Measurements from ENCODE around the gene ARHGEF10L.

Gene ARHGEF10L

DNA sequence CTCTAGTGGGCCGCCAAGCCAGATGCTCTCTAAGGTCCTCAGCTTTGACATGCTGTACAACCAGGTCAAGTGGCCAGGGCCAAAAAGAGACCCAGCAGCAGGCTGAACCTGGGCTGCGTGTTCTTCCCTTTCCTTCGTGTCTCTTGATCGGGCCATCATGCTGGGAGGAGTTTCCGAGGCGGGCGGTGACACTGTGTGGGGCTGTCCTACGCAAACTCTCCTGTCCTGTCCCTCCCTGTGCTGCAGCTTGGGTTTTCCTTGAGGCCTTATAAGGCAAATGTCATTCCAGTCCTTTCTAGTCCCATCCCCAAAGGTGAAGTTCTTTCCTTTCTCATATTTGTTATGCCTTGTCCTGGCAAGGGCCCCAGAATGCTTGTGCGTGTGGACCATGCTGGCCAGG, 56.7 kb downstream of the ARHGEF10L start:
- DNase-seq = peak in 1 of 3 experiments; percentile 34

DNA sequence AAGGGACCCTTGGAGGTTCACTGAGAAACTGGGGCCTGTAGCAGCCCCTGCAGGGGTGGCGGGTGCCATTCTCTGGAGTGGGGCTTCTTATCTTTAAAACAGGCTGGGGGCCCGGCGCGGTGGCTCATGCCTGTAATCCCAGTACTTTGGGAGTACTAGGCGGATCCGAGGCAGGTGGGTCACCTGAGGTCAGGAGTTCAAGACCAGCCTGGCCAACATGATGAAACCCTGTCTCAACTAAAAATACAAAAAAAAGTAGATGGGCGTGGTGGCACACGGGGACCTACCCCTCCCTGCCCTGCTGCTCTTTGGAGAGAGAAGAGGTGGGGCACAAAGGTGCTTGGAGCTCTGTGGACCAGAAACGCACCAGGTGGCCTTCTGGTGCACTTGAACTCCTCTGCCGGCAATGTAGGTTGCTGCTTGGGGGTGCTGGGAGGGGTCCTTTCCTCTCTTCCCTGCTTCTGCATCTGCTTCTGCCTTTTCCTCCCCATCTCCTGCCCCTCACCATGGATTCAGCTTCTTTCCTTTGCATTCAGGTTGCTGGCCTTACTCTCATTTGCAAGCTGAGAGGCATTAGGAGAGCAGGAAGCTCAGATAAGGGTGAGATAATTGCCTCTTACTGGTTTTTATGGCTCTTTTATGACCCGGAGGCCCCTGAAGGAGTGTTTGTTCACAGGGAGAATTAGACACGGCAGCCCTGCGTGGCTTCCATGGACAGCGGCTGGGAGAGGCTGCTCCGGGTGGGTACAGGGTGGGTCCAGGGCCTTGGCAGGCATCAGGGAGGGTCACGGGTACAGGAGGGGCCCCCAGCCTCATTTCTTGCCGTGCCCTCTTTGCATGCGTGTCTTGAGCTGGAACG, 57.4 kb downstream of the ARHGEF10L start:
- DNase-seq = peak; percentile 82 to 97 (median 94)

DNA sequence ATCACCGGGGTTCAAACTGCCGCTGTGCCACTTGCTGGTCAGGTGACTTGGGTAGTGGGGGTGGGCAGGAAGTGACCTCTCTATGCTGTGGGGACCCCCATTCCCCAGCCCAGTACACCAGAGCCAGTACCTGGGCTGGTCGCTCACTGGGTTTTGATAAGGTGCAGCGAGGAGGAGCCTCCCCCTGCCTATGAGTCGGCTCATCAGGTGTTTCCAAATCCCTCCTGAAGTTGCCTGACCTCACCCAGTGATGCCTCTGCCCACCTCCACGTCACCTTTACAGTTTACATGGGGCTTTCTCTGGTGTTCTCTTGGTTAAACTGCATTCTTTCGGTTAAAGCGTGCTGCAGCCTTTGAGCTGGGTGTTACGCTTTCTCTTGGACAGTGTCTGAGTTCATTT, 58.2 kb downstream of the ARHGEF10L start:
- peak in 1 of 3 experiments; percentile 60 for DNase-seq

DNA sequence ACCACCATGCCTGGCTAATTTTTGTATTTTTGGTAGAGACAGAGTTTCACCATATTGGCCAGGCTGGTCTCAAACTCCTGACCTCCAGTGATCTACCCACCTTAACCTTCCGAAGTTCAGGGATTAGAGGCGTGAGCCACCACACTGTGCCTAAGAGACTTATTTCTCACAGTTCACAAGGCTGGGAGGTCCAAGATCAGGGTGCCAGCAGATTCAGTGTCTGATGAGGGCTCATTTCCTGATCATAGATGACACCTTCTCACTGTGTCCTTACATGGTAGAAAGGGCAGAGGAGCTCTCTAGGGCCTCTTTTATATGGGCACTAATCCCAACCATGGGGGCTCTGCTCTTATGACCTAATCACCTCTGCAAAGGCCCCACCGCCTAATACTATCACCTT, 58.8 kb downstream of the ARHGEF10L start:
- DNase-seq = no peak

DNA sequence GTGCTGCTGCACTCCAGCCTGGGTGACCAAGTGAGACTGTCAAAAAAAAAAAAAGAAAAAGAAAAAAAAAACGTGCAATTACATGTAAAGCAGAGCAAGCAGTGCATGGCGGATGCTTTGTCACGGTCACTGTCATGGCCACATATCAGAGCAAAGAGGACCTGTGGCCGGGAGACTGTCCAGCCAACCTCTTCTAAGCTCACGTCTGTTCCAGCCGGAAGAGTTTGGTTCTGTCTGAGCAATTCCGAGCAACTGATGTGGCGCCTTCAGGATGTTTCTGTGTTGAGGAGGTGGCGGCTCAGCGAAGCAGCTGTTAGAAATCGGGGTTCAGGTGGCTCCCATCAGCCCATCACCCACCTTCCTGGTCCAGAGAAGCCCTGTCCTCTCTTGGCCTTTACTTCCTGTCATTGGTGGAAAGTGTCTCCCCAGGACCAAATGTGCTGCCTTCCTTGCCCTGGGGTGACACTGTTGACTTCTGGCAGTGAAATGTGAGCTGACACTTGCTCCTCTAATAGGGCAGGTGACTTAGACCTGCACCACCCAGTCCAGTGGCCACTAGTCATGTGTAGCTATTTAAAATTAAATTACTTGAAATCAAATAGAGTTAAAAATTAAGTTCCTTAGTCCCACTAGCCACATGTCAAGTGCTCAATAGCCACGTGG, 59.9 kb downstream of the ARHGEF10L start:
- no peak for DNase-seq

DNA sequence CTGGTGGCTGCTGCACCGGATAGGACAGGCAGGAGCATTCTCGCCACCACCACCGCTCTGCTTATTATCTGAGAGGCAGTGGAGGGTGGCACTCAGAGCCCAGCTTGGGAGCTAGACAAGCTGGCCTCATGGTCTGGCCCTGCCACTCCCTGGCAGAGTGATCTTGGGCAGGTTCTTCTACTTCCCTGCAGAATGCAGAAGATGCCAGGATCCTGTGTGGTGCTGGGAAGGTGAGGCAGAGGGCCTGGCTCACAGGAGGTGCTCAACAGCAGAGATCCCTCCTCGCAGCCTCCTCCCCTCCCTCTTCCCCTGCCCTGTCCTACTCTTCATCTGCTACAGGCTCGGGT, 60.4 kb downstream of the ARHGEF10L start:
- DNase-seq = no peak

DNA sequence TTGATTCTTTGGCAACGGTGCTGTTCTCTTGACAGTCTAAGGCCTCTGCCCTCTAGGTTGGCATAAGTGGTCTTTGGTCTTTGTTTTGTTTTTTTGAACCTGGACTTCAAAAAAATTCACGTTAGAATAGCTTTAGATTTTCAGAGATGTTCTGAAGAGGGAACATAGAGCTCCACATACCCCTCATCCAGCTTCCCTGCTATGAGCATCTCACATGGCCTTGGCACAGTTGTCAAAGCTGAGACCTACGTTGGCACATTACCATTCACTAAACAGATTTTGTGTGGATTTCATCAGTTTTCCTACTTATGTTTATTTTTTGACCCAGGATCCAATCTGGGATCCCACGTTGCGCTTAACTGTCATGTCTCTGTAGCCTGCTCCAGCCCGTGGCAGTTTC, 60.8 kb downstream of the ARHGEF10L start:
- DNase-seq = no peak

DNA sequence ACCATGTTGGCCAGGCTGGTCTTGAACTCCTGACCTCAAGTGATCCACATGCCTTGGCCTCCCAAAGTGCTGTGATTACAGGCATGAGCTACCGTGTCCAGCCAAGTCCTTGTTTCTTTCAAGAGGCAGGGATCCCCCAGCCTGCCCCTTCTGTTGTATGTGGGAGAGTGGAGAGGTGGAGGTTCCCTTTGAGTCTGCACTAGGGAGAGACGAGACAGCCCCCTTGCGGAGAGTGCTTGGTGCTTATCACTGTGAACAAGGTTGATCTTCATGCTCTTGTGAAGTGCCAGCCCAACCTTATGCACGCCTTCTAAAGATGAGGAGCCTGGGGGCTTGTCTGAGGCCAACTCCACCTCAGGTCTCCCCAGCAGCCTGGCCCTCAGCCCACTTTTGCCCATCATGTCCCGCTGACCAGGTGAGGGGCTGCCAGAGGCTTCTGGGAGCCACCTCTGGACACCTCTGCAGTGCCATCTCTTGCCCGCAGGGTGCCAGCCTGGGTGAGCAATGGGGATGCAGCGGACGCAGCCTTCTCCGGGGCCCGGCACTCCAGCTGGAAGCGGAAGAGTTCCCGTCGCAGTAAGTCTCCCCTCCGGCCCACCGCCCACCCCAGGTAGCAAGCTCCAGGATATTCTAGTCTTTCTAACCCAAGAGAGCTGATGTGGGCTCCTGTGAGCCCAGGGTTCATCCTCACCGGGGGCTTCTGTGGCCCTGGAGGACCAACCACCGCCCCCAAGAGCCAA, 62.3 kb downstream of the ARHGEF10L start:
- DNase-seq = no peak

DNA sequence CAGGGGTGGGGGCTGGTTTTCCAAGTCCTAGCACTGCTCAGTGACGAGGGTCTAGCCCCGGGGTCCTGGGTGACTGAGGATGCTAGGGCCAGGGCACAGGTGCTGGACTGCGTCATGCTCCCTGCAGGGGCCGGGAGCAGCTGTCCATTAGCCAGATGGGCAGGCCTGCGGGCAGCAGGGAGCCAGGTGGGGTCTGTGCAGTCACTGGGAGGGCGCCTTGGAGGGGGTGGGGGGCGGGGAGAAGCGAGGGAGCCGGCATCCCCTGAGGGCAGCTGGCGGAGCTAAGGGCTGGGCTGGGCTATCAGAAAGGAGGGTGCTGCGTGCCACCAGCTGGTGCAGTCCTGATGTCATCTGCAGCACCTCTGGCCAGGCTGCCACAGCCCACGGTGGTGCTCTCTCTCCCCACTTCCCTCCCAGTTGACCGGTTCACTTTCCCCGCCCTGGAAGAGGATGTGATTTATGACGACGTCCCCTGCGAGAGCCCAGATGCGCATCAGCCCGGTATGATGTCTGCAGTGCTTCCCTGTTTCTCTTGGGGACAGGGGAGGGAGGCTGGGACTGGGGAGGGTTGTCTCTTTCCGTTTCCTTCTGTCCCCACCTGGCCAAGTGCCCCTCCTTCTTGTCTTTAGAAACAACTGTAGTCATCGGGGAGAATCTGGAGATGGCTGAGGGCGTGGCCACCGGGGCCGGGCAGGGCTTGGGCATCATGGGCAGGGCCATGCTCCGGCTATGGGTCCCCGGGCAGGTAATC, 63.8 kb downstream of the ARHGEF10L start:
- peak; percentile 62 to 92 (median 92) for DNase-seq

DNA sequence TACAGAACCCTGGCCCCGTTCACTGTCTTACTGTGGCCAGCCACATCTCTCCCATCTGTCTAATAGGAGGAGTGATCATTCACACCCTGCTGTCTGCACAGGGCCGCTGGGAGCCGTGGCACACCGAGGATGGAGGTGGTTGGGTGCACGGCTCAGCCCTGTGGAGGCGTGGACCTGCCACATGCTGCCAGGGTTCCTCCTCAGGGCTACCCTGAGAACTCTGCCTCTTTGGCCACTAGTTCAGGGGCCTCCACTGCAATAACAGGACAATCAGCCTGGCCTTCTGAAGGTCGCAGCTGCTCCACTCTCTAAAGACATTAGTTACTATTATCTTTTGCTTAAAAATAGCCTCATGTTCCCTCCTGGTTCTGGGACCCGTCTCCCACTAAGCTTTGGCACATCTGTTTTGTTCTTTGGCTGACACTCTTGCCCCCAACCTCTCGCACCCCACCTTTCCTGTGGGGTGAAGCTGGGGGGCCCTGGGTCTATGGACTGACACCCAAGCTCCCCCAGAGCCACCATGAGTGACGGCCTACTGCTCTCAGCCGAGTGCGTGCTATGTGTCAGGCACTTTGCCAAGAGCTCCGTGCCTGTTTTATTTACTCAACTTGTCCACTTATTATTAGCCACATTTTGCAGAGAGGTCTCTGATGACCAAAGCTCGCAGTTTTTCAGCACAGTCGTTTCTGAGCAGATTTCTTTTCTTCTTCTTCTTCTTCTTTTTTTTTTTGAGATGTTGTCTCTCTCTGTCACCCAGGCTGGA, 66.3 kb downstream of the ARHGEF10L start:
- DNase-seq = peak in 2 of 3 experiments; percentile 32 to 72

DNA sequence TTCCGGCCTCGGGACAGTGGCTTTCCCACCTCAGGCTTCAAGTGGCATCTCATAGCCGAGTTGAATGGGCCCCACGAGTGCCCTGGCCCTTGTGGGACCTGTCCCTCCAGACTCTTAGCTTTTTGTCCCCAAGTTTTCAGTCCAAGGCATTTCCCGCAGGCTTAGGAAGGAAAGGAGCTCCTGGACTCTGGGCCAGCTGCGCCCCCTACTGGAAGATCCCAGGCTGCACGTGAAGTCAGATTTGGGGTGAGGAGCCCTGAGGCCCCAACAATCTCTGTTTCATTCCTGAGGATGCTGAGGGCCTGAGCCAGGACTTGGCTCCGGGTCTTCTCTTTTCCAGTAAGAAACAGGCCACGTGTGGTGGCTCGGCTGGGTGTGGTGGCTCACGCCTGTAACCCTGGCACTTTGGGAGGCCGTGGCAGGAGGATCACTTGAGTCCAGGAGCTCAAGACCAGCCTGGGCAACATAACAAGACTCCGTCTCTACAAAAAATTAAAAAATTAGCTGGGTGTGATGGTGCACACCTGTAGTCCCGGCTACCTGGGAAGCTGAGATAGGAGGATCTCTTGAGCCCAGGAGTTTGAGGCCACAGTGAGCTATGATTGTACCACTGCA, 67.4 kb downstream of the ARHGEF10L start:
- peak; percentile 43 to 72 (median 63) for DNase-seq

DNA sequence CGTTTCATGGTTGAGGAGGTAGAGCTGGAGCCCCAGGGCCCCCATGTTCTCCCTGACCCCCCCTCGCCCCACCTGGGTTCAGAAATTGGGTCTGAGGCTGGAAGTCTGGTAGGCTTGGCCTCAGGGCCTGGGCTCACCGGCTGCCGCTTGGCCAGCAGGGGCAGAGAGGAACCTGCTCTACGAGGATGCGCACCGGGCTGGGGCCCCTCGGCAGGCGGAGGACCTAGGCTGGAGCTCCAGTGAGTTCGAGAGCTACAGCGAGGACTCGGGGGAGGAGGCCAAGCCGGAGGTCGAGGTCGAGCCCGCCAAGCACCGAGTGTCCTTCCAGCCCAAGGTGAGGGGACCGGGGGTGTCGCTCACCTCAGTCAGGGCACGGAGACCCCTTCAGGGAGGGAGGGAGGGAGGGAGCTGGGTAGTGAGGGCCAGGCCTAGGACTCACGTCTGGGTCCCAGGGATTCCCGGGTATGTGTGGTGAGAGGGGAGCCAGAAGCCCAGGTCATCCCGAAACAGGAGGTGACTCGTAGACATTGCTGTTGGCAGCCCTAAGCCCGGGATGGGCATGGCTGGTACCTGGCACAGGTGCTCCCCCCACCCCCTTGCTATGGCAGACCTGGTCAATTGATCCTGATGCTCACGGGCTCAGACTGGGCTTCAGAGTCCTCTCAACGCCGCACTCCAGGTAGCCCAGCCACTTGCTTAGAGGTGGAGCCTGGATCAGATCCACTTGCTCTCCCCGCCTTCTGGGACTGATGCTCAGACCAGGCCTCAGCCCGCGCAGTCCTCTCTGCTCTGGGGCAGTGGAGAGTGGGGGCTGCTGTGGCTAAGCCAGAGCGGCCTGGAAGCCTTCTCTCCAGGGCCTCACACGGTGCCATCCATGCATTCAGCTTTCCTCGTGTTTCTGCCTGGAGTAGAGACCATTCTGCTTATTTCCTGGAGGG, 68.4 kb downstream of the ARHGEF10L start:
- no peak for DNase-seq

DNA sequence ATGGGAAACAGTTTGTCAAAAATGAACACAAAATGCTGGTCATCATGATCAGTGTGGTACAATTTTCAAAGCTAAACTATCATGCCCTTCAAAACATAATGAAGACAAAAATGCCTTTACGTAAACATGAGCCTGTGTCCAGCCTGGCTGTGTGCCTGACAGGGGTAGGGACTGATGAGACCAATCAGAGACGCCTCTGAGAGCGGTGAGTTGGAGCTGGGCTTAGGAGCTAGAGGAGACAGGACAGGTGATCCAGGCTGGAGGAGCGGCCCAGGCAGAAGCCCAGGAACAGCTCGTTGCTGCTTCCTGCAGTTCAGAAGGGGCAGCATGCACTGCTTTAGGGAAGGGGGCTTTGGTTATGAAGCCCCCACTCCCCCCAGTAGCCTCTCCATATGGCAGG, 70.0 kb downstream of the ARHGEF10L start:
- DNase-seq = no peak

DNA sequence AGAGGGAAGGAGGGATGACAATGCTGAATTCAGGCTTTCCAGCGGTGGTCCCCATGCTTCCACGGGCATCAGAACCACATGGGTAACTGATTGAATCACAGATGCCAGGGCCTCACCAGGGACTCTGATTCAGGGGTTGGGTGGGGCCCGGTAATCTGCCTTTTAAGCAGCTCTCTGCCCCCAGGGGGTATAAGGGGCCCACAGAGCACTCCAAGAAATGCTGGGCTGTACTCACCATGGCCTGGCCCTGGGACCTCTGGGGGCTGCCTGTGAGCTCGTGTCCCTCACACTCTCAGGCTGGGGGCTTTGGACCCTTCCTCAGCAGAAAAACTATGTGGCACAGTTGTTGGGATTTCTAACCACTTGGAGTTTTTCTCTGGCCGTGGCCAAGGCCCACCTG, 70.6 kb downstream of the ARHGEF10L start:
- no peak for DNase-seq

DNA sequence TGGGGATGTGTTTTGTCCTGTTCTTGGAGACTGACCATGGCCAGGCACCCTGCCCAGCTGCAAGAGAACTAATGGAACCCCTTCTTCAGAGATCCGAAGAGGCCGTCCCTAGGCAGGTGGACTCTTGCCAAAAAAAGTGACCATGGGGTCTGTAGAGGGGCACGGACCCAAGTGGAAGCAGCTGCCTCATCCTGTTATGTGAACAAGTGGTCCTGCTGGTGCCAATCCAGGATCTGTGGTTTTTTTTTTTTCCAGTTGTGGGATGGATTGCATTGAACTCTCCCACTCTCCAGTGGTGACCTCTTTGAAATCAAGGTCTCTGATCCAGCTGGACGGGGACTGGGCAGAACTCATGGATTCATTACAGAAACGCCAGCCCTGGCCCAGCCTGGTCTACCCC, 71.2 kb downstream of the ARHGEF10L start:
- no peak for DNase-seq

DNA sequence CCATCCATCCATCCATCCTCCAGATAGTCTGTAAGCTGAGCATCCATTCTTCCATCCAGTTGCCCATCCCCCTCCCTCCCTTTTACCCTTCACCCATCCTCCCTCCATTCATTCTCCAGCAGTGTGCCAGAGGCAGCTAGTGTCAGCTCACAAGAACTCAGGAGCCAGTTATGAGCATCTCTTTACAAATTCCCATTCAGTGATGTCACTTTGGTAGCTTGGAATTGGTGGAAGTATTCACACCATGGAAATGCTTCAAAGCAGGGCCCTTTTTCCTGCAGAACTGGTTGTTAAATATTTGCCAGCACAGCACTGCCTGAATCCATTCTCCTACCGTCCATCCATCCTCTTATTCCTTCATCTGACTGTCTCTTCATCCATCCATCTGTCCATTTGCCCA, 72.5 kb downstream of the ARHGEF10L start:
- DNase-seq = no peak

DNA sequence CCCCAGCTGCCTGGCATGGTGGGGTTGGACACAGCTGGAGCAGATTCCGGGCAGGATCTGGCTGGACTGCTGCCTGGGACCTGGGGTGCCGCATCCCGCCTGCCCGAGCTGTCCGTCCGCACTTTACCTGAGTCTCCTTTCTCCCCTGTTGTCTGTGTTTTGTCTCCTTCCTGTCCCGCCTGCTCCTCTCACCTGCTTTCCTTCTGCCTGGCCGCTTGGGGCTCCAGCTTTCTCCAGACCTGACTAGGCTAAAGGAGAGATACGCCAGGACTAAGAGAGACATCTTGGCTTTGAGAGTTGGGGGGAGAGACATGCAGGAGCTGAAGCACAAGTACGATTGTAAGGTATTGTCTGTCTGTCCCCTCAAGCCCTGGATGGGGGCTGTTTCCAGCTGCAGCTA, 73.3 kb downstream of the ARHGEF10L start:
- DNase-seq = no peak

DNA sequence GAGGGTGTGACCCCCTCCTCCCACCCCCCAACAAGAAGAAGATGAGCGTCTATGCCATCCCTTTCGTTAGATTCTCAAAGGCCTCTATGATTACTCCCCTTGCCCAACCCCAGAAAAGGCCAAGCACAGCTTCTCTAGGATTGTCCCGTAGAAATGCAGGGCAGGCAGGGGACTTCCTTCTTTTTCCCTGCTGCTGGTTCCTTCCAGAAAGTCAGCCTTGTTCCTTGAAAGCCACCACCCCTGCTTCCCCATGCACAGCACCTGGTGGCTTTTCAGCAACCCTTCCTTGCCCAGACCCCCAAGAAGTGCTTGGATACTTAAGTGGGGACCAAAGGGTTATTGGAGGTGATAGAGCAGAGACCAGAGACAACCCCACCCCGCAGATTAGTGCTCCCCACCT, 75.1 kb downstream of the ARHGEF10L start:
- DNase-seq = no peak

DNA sequence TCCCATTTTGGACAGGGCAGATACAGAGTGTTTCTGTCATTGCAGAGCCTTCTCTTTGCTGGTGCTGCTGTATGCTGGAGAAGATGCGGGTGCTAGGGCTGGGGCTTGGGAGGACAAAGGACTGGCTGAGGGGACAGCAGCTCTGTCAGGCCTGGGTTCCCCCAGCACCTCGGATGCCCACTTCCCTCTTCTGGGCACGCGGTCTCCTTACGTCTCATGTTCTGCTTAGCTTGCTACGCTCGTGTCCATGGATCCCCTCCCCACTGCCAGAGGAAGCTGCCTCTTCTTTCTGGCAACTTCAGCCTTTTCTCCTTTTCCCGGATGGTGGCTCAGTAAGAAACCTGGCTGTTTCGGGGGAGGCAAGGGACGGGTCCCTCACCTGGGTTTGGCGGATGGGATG, 75.7 kb downstream of the ARHGEF10L start:
- no peak for DNase-seq

DNA sequence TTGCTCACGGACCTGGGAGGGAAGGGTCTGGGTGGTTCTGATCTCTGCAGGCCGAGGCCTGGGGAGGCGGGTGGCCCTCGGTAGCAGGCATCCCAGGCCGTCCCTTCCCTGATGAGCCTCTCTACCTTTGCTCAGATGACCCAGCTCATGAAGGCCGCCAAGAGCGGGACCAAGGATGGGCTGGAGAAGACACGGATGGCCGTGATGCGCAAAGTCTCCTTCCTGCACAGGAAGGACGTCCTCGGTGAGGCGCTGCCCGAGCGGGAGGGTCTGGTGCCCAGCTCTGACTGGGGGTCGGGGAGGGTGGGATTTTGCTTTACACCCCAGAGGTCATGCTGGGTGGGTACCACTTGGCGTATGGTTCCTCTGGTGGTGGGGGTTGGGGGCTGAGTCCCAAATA, 76.5 kb downstream of the ARHGEF10L start:
- no peak for DNase-seq

Data from NCI-H1417 (cell line).